Gastroesophageal sphincter (tissue), 4 donors: Measurements from ENCODE around the gene RAMP1. TPM values are rescaled to one million over a fixed set of nuclear protein-coding genes. Genes with fewer than 3 reads are reported as not detected.
A peak's percentile ranks its signal among the peaks of the same experiment; 100 is the strongest.

Experiments used
- ATAC-seq: fragments of 150-250 bp; one replicate; pipeline ENCODE4 v1.9.1; 2016; ENCODE audit warnings: mild to moderate bottlenecking, moderate library complexity
- H3K27ac ChIP-seq, 4 donors: fragments of 200-600 bp; sonication (generic) in 3 of 4; 1 replicate in 3 of 4; 2 replicates in 1 of 4; pipeline ENCODE4 v1.5.1; 2016 to 2019
- H3K27me3 ChIP-seq: fragments of 200-600 bp; sonication (generic); one replicate; pipeline ENCODE4 v1.5.1; 2019
- H3K36me3 ChIP-seq, 2 donors: fragments of 200-600 bp; sonication (generic); one replicate each; pipeline ENCODE4 v1.5.1; 2019; ENCODE audit warnings: control low read depth in 1 of 2
- H3K4me1 ChIP-seq, 3 donors: fragments of 200-600 bp; sonication (generic); 1 replicate in 2 of 3; 2 replicates in 1 of 3; pipeline ENCODE4 v1.5.1; 2016 to 2019; ENCODE audit warnings: control low read depth in 2 of 3
- H3K4me3 ChIP-seq, 2 donors: fragments of 200-600 bp; sonication (generic); one replicate each; pipeline ENCODE4 v1.5.1; 2019; ENCODE audit warnings: mild to moderate bottlenecking in 1 of 2, moderate library complexity in 1 of 2
- H3K9me3 ChIP-seq, 3 donors: fragments of 200-600 bp; sonication (generic); one replicate each; pipeline ENCODE4 v1.5.1; 2017 to 2019; ENCODE audit warnings: control low read depth in 2 of 3
- EP300 ChIP-seq: sonication (generic); formaldehyde crosslinking; IDR thresholded peaks from one replicate; pipeline ENCODE4 v1.6.1; 2017; ENCODE audit warnings: antibody characterized with exemption, mild to moderate bottlenecking
- POLR2A ChIP-seq, 2 donors: fragments of 450-650 bp; IDR thresholded peaks; one replicate each; pipeline ENCODE4 v1.6.1; 2017; ENCODE audit warnings: antibody characterized with exemption in 2 of 2, mild to moderate bottlenecking in 2 of 2, moderate library complexity in 1 of 2
- POLR2AphosphoS5 ChIP-seq: sonication (generic); formaldehyde crosslinking; IDR thresholded peaks from one replicate; pipeline ENCODE4 v1.6.1; 2017; ENCODE audit warnings: antibody characterized with exemption
- WGBS, 2 donors: methylation state at CpG; one replicate each; pipeline ENCODE4 v1.1.5; 2018; ENCODE audit warnings: low coverage in 1 of 2; 5-methylcytosine and 5-hydroxymethylcytosine counted together
- total RNA-seq, 4 donors: library from RNA; depleted of rRNA; stranded (reverse); fragments of >200 nt; gene quantifications; one replicate each; pipeline ENCODE4 v1.1.0, GENCODE V29; 2016
- TF ChIP-seq, protein P1 (sequence below), 4 experiments: fragments of 200-600 bp in 2 of 4; fragments of 450-650 bp in 2 of 4; sonication (generic) in 1 of 4; IDR thresholded peaks; one replicate each; pipeline ENCODE4 v1.5.1; 2017 to 2019; ENCODE audit warnings: antibody characterized with exemption in 4 of 4, mild to moderate bottlenecking in 2 of 4, moderate library complexity in 2 of 4

RAMP1 gene
- total RNA-seq, 4 donors from 2014 or later = 213 to 355 (median 286) TPM

- WGBS, 2 donors = 0 to 6% methylated on average over 2 of the region's 11 CpGs
- no peaks in the 10 kb centered on the region for H3K9me3 ChIP-seq
- no peak for TF ChIP-seq EP300
- peak; percentile 44 for TF ChIP-seq POLR2AphosphoS5
- peaks cover 8 to 99% (median 33%) of the 10 kb centered on the region in 3 donors for H3K4me1 ChIP-seq
- peak overlapping the region; percentile 37 to 97 (median 90) for H3K27ac ChIP-seq
- H3K27me3 ChIP-seq = no peaks in the 10 kb centered on the region
- H3K4me3 ChIP-seq = no peak overlapping the region
- peak; percentile 31 for ATAC-seq
- H3K36me3 ChIP-seq = peaks cover 0 to 14% of the 10 kb centered on the region in 2 donors
Measured at GRCh38 chr2:237873421-237873831, 14.0 kb downstream of the RAMP1 start.

DNA sequence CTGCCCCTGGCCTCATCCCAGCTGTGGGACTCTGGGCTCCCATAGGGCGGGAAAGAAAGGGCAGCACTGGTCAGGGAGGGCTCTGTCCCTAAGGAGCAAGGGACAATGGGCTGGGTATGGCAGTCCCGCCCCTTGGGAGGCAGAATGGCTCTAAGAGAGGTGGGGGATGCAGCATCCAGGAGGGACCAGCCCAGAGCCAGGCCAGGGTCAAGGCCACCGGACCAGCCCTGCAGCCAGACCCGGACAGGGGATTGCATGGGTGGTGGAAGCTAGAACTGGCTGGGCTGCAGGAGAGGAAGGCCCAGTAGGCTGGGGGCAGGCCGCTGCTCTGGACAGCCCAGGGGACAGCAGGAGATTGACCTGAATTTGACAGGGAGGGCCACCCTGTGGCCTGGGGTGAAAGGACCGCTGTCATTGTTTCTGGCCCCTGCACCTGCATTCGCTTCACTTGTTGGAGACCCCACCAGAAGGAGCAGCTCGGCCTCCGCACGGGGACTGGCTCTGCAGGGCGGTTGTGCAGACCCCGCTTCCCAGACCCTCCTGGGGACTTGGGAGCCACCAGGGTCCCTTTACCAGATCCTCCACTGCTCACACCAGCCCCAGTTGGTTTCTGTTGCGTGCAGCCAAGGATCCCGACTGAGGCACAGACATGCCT is 14.6 kb downstream of the RAMP1 start:
- peaks cover 0 to 14% of the 10 kb centered on the region in 2 donors for H3K36me3 ChIP-seq
- ATAC-seq = no peak
- H3K4me1 ChIP-seq = peaks cover 8 to 99% (median 37%) of the 10 kb centered on the region in 3 donors
- peak overlapping the region; percentile 25 to 97 (median 90) for H3K27ac ChIP-seq
- 86 to 100% methylated on average over 1 to 4 of the region's 14 CpGs for WGBS, 2 donors
- no peaks in the 10 kb centered on the region for H3K27me3 ChIP-seq
- TF ChIP-seq EP300 = no peak
- no peak for TF ChIP-seq POLR2A (IDR thresholded peaks at IDR 0.05)
- TF ChIP-seq, protein P1, sequence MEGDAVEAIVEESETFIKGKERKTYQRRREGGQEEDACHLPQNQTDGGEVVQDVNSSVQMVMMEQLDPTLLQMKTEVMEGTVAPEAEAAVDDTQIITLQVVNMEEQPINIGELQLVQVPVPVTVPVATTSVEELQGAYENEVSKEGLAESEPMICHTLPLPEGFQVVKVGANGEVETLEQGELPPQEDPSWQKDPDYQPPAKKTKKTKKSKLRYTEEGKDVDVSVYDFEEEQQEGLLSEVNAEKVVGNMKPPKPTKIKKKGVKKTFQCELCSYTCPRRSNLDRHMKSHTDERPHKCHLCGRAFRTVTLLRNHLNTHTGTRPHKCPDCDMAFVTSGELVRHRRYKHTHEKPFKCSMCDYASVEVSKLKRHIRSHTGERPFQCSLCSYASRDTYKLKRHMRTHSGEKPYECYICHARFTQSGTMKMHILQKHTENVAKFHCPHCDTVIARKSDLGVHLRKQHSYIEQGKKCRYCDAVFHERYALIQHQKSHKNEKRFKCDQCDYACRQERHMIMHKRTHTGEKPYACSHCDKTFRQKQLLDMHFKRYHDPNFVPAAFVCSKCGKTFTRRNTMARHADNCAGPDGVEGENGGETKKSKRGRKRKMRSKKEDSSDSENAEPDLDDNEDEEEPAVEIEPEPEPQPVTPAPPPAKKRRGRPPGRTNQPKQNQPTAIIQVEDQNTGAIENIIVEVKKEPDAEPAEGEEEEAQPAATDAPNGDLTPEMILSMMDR (IDR thresholded peaks at IDR 0.05) = no peak
- TF ChIP-seq POLR2AphosphoS5 = no peak
- peak overlapping the region in 1 of 2 donors; percentile 3 for H3K4me3 ChIP-seq
- H3K9me3 ChIP-seq = no peaks in the 10 kb centered on the region

DNA sequence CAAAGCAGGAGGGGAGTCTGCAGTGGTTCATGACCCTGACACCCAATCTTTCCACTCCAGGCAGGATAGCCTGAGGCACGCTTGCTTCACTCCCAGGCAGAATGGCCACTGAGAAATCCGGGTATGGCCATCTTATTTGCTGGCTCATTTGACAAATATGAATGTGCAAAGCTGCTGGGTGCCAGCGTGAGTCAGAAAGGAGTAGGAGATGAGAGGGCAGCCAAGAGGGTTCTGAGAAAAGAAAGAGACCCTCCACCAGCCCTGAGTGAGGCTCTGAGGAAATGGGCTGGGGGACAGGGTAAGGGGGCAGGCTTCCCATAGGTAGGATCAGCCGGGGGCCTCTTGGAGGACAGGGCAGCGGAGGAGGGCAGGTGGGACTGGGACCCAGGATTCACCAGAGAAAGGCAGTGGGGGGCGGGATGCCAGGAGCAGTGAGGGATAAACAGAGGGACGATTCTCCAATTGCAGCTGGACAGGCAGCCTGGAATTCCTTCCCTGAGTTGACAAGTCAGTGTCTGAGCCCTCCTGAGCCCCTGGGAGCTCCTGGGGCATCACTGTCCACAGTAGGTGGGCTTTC is 15.2 kb downstream of the RAMP1 start:
- H3K4me1 ChIP-seq = peaks cover 8 to 96% (median 37%) of the 10 kb centered on the region in 3 donors
- H3K27ac ChIP-seq = peak overlapping the region; percentile 39 to 97 (median 90)
- WGBS, 2 donors = 56 to 79% methylated on average over 2 to 4 of the region's 7 CpGs
- peaks cover 0 to 14% of the 10 kb centered on the region in 2 donors for H3K36me3 ChIP-seq
- no peak for TF ChIP-seq POLR2A (IDR thresholded peaks at IDR 0.05)
- peak; percentile 67 for TF ChIP-seq POLR2AphosphoS5
- no peak for TF ChIP-seq EP300
- TF ChIP-seq, protein P1 (IDR thresholded peaks at IDR 0.05) = no peak
- peak; percentile 27 for ATAC-seq
- no peaks in the 10 kb centered on the region for H3K9me3 ChIP-seq
- H3K27me3 ChIP-seq = no peaks in the 10 kb centered on the region
- no peak overlapping the region for H3K4me3 ChIP-seq

DNA sequence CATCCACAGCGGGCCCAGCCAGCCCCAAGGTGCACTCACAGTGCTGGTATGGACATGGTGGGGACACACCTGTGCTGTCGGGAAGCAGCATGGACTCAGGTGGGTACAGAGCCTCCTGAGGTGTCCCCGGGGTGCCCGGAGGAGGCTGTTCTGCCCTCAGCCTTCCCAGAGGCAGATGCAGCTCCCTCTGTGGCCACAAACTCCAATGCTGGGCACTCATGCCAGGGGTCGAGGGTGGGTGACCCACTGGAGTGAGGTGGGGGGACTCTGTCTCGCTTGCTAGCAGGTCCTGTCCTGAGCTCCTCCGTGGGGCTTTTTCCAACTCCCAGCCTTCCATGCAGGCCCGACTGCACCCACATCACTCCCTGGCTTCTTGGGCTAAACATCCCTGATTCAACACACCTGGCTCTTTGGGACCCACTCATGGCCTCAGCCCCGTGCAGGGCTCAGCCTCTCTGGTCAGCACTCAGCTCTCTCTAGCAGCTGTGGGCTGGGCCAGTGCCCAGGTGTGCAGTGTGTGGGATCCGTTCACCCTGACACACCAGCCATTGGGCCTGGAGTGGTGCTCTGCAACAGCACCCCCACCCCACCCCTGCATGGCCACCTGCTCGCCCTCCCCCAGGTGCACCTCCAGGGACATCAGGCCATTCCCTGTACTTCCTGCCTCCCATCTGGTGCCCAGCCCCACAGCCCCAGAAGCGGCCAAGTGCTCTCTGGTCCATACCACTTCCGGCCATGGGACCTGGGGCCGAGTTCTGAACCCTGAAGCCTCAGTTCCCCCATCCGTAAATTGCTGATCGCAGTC is 16.0 kb downstream of the RAMP1 start:
- no peak for ATAC-seq
- H3K9me3 ChIP-seq = no peaks in the 10 kb centered on the region
- TF ChIP-seq, protein P1 (IDR thresholded peaks at IDR 0.05) = no peak
- TF ChIP-seq EP300 (no peak), POLR2A (IDR thresholded peaks at IDR 0.05) (no peak), POLR2AphosphoS5 (no peak)
- peaks cover 0 to 19% of the 10 kb centered on the region in 2 donors for H3K36me3 ChIP-seq
- peak overlapping the region; percentile 39 to 97 (median 90) for H3K27ac ChIP-seq
- H3K4me1 ChIP-seq = peaks cover 8 to 88% (median 37%) of the 10 kb centered on the region in 3 donors
- H3K27me3 ChIP-seq = no peaks in the 10 kb centered on the region
- 43 to 94% methylated on average over 3 to 4 of the region's 16 CpGs for WGBS, 2 donors
- no peak overlapping the region for H3K4me3 ChIP-seq

DNA sequence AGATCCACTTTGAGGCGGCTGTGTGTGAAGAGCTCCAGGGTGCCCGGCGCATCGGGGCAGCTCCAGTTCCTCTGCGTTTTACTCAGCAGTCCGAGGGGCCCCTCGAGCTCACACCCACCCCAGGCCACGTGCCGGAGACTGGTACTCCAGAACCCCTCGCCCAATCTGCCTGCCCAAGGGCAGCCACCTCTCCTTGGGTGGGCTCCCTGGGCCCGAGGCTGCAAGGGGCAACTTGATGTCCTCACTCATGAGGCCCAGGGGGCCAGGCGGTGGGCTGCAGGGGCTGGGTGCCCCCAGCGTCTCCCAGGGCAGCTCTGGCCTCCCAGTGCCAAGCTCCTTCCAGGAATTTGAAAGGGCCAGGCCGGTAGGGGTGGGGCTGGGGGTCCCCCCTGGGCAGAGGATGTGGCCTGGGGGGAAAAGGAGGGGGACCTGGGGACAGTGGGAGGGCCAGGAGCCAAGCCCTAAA is 16.7 kb downstream of the RAMP1 start:
- peaks cover 8 to 82% (median 37%) of the 10 kb centered on the region in 3 donors for H3K4me1 ChIP-seq
- no peaks in the 10 kb centered on the region for H3K9me3 ChIP-seq
- TF ChIP-seq POLR2A (IDR thresholded peaks at IDR 0.05) (no peak), POLR2AphosphoS5 (no peak), EP300 (no peak)
- TF ChIP-seq, protein P1 (IDR thresholded peaks at IDR 0.05) = no peak
- no peaks in the 10 kb centered on the region for H3K27me3 ChIP-seq
- no peak for ATAC-seq
- peak overlapping the region; percentile 6 to 97 (median 90) for H3K27ac ChIP-seq
- no peak overlapping the region for H3K4me3 ChIP-seq
- peaks cover 0 to 20% of the 10 kb centered on the region in 2 donors for H3K36me3 ChIP-seq
- WGBS, 2 donors = no CpG with 5 or more reads among the region's 14 CpGs
